HepG2 (cell line): ENCODE results near the gene SLIT3. TPM values are rescaled to one million over a fixed set of nuclear protein-coding genes. Genes with fewer than 3 reads are reported as not detected.

Source experiments
- ATAC-seq: fragments of 200-7000 bp; cut with Tn5 transposase; 3 replicates; pipeline ENCODE4 v1.9.1; 2020; ENCODE audit warnings: mild to moderate bottlenecking, moderate library complexity
- BruUV-seq: library from RNA; stranded (reverse); fragments of 400-500 nt; replicated peaks from 2 replicates; lab custom pipeline; 2021; lab: Mats Ljungman, UMichigan
- CTCF ChIA-PET: fragments of 300-600 bp; formaldehyde crosslinking; extraction: SDS; loops from one replicate; lab custom pipeline; 2021; ENCODE audit warnings: low total read pairs, inconsistent platforms, low intra/inter-chr PET ratio; lab: Yijun Ruan, JAX
- POLR2A ChIA-PET: fragments of 350-600 bp; sonication (Branson Sonifier 250); formaldehyde crosslinking; loops from one replicate; lab custom pipeline; 2020; ENCODE audit warnings: antibody characterized with exemption, inconsistent platforms; lab: Yijun Ruan, JAX
- DNase-seq: peaks from one replicate; pipeline ENCODE4 v3.0.0-alpha.2; 2015; ENCODE audit warnings: low spot score
- FAIRE-seq: peaks from 3 replicates; lab custom pipeline; 2011; peaks lifted over from hg19 to GRCh38; lab: Jason Lieb, UNC
- H2AFZ ChIP-seq: one replicate; pipeline ENCODE4 v1.6.1; 2011; ENCODE audit warnings: low read length, inconsistent platforms
- H3K27ac ChIP-seq: fragments of 300-600 bp; 3 replicates; pipeline ENCODE4 v1.8.0; 2011; ENCODE audit warnings: mixed run types, mild to moderate bottlenecking, mixed read lengths, low read length, inconsistent platforms; ENCODE audit not compliant: insufficient read depth; ENCODE audit errors: extremely low read length
- H3K27me3 ChIP-seq, 2 experiments: fragments of 200-600 bp in 1 of 2; 2 replicates in 1 of 2; 3 replicates in 1 of 2; pipeline versions ENCODE4 v1.6.0 to v1.8.0; 2011; ENCODE audit warnings: low read length in 2 of 2, mild to moderate bottlenecking in 2 of 2, moderate library complexity in 2 of 2, inconsistent platforms in 1 of 2; ENCODE audit not compliant: insufficient read depth in 2 of 2, control insufficient read depth in 1 of 2
- H3K36me3 ChIP-seq, 2 experiments: fragments of 200-600 bp in 1 of 2; replicated peaks in 1 of 2; 2 replicates in 1 of 2; 3 replicates in 1 of 2; pipeline versions ENCODE4 v1.5.1 to v1.8.0; 2011; ENCODE audit warnings: low read length in 2 of 2, inconsistent platforms in 1 of 2; ENCODE audit not compliant: insufficient read depth in 2 of 2, control insufficient read depth in 1 of 2
- H3K4me1 ChIP-seq: 2 replicates; pipeline ENCODE4 v1.5.1; 2012; ENCODE audit warnings: low read length, inconsistent platforms; ENCODE audit not compliant: insufficient read depth
- H3K4me2 ChIP-seq: 2 replicates; pipeline ENCODE4 v1.6.0; 2011; ENCODE audit warnings: low read depth, low read length, inconsistent platforms
- H3K4me3 ChIP-seq, 3 experiments: fragments of 200-600 bp in 1 of 3; sonication (generic), shearing (Covaris generic) in 1 of 3; replicated peaks in 1 of 3; 2 replicates each; pipeline ENCODE4 v1.5.1; 2011 to 2016; ENCODE audit warnings: low read length in 3 of 3, inconsistent platforms in 2 of 3, low read depth in 2 of 3, mild to moderate bottlenecking in 2 of 3, control low read depth in 1 of 3, mixed read lengths in 1 of 3; ENCODE audit not compliant: insufficient read depth in 1 of 3
- H3K79me2 ChIP-seq: one replicate; pipeline ENCODE4 v1.6.1; 2011; ENCODE audit warnings: low read length, inconsistent platforms; ENCODE audit not compliant: insufficient read depth
- H3K9ac ChIP-seq: 2 replicates; pipeline ENCODE4 v1.6.0; 2011; ENCODE audit warnings: mild to moderate bottlenecking, low read depth, low read length, inconsistent platforms; ENCODE audit not compliant: insufficient read depth
- H3K9me3 ChIP-seq: 2 replicates; pipeline ENCODE4 v1.5.1; 2012; ENCODE audit warnings: mild to moderate bottlenecking, low read length
- H4K20me1 ChIP-seq: 2 replicates; pipeline ENCODE4 v1.6.0; 2011; ENCODE audit warnings: inconsistent platforms, mild to moderate bottlenecking, low read length, moderate library complexity; ENCODE audit not compliant: insufficient read depth
- ATF7 ChIP-seq, 2 experiments: fragments of 450-650 bp in 1 of 2; sonication (generic) in 1 of 2; formaldehyde crosslinking in 1 of 2; IDR thresholded peaks; 2 replicates each; pipeline versions ENCODE4 v1.4.0 to v1.6.1; 2016 to 2020; ENCODE audit warnings: antibody characterized with exemption in 1 of 2, mild to moderate bottlenecking in 1 of 2, missing genetic modification reagents in 1 of 2
- CCDC6 ChIP-seq: sonication (generic); formaldehyde crosslinking; IDR thresholded peaks from 2 replicates; pipeline ENCODE4 v1.8.1; 2022; ENCODE audit warnings: mild to moderate bottlenecking, missing genetic modification reagents, moderate library complexity
- CREB1 ChIP-seq, 2 experiments: fragments of 450-650 bp in 1 of 2; IDR thresholded peaks; 2 replicates each; pipeline ENCODE4 v1.6.1; 2016 to 2017; ENCODE audit warnings: control low read depth in 1 of 2, mild to moderate bottlenecking in 1 of 2, missing compliant biosample characterization in 1 of 2, missing genetic modification characterization in 1 of 2
- NONO ChIP-seq, 2 experiments: fragments of 450-650 bp in 1 of 2; sonication (generic) in 1 of 2; formaldehyde crosslinking in 1 of 2; IDR thresholded peaks in 1 of 2; conservative IDR thresholded peaks in 1 of 2; 2 replicates each; pipeline versions ENCODE4 v1.6.1 to v1.8.0; 2017 to 2022; ENCODE audit warnings: mild to moderate bottlenecking in 1 of 2, missing genetic modification reagents in 1 of 2, moderate library complexity in 1 of 2
- TEAD2 ChIP-seq: sonication (generic); formaldehyde crosslinking; IDR thresholded peaks from 2 replicates; pipeline ENCODE4 v1.9.0; 2021; ENCODE audit warnings: missing genetic modification reagents
- YEATS2 ChIP-seq: sonication (generic); formaldehyde crosslinking; IDR thresholded peaks from 2 replicates; pipeline ENCODE4 v1.4.0; 2020; ENCODE audit warnings: missing genetic modification reagents, borderline replicate concordance
- ZBTB26 ChIP-seq: IDR thresholded peaks from 2 replicates; pipeline ENCODE4 v1.6.1; 2016; ENCODE audit warnings: missing compliant biosample characterization, missing genetic modification reagents, borderline replicate concordance
- ZNF776 ChIP-seq: sonication (generic); formaldehyde crosslinking; IDR thresholded peaks from 2 replicates; pipeline ENCODE4 v1.4.0; 2020; ENCODE audit warnings: mild to moderate bottlenecking, missing genetic modification reagents
- ZNF792 ChIP-seq: IDR thresholded peaks from 2 replicates; pipeline ENCODE4 v1.6.1; 2016
- ZUFSP ChIP-seq: sonication (generic); formaldehyde crosslinking; IDR thresholded peaks from 2 replicates; pipeline ENCODE4 v1.9.0; 2021; ENCODE audit warnings: missing genetic modification reagents, mild to moderate bottlenecking, borderline replicate concordance
- WGBS: methylation state at CpG from one replicate; pipeline ENCODE4 v1.1.6; 2017; ENCODE audit warnings: low lambda C conversion rate; 5-methylcytosine and 5-hydroxymethylcytosine counted together
- in situ Hi-C: cut with HindIII; loops from 2 replicates; pipeline ENCODE4 v1.10.0; 2017; ENCODE audit warnings: low pct_unique_long_range_greater_than_20kb; ENCODE audit not compliant: extremely low pct_ligation_motif_present
- intact Hi-C: fragments of 100-400 bp; cut with micrococcal nuclease; formaldehyde crosslinking; loops from one replicate; pipeline ENCODE4 v1.10.0; 2022; ENCODE audit not compliant: unreplicated experiment
- polyA plus RNA-seq, 8 experiments: library from polyadenylated mRNA; depleted of rRNA in 3 of 8; stranded (reverse) in 7 of 8; unstranded in 1 of 8; fragments of >200 nt; fragmentation: Illumina TruSeq in 4 of 8; extraction: Trizol in 4 of 8; gene quantifications; 2 replicates each; pipeline versions ENCODE4 v1.2.1 to v1.2.3, GENCODE V29; 2011 to 2016; ENCODE audit warnings: low read depth in 4 of 8, missing spikeins in 1 of 8, mixed read lengths in 1 of 8; ENCODE audit not compliant: insufficient read depth in 1 of 8
- total RNA-seq, 5 experiments: library from RNA; depleted of rRNA; stranded (reverse); fragments of >200 nt; fragmentation: Illumina TruSeq; extraction: Trizol; gene quantifications; 2 replicates each; pipeline ENCODE4 v1.2.3, GENCODE V29; 2016; ENCODE audit warnings: low read depth in 1 of 5

SLIT3 gene
- total and polyA plus RNA-seq, 2 of the 13 experiments (the other 11 are each of a cell fraction or from before 2014, with no cell fraction given), result not detected

GRCh38 chr5:169200125-169200778 lies 100.7 kb downstream of the SLIT3 start:
- TF ChIP-seq CREB1 (IDR thresholded peaks at IDR 0.05) (peak; percentile 53), CREB1 (CRISPR knock-in tag; IDR thresholded peaks at IDR 0.05) (no peak), YEATS2 (CRISPR knock-in tag) (no peak), TEAD2 (CRISPR knock-in tag) (no peak), ATF7 (IDR thresholded peaks at IDR 0.05) (peak; percentile 91), ATF7 (CRISPR knock-in tag; IDR thresholded peaks at IDR 0.05) (no peak), ZNF776 (CRISPR knock-in tag) (no peak), NONO (IDR thresholded peaks at IDR 0.05) (no peak), NONO (CRISPR knock-in tag; conservative IDR thresholded peaks at IDR 0.05) (no peak), ZBTB26 (CRISPR knock-in tag) (no peak), CCDC6 (CRISPR knock-in tag) (no peak), ZNF792 (CRISPR knock-in tag) (no peak), ZUFSP (CRISPR knock-in tag) (no peak)
- ATAC-seq, result no peak
- POLR2A ChIA-PET, result no interaction called here
- no peak for FAIRE-seq
- no TSS peak for BruUV-seq
- H3K36me3 ChIP-seq, result no peaks in the 10 kb centered on the region
- no peaks in the 10 kb centered on the region for H4K20me1 ChIP-seq
- no peak overlapping the region for H2AFZ ChIP-seq
- H3K4me1 ChIP-seq, result no peaks in the 10 kb centered on the region
- no peak overlapping the region for H3K27ac ChIP-seq
- H3K9me3 ChIP-seq, result no peaks in the 10 kb centered on the region
- WGBS, result 17% methylated on average over 3 of the region's 6 CpGs
- in situ Hi-C loops (no loop called here), intact Hi-C loops (no loop called here)
- H3K9ac ChIP-seq, result no peak overlapping the region
- no peak for DNase-seq
- CTCF ChIA-PET, result no interaction called here
- no peaks in the 10 kb centered on the region for H3K79me2 ChIP-seq
- no peak overlapping the region for H3K4me3 ChIP-seq
- no peak overlapping the region for H3K4me2 ChIP-seq
- H3K27me3 ChIP-seq, result peaks cover 0 to 7% of the 10 kb centered on the region in 2 experiments; a peak in 1 of 5 replicates
